Neural cell (in vitro differentiated cells): ENCODE results near the gene STIM1. TPM values are rescaled to one million over a fixed set of nuclear protein-coding genes. Genes with fewer than 3 reads are reported as not detected.

Source experiments
- H2AFZ ChIP-seq: fragments of 200-600, 300-800 bp; sonication (generic), shearing (Covaris generic); 2 replicates; pipeline ENCODE4 v1.6.0; 2014; ENCODE audit warnings: low read depth, mild to moderate bottlenecking, antibody characterized with exemption, low read length, moderate library complexity
- H3F3A ChIP-seq: fragments of 200-600 bp; shearing (Covaris generic); 2 replicates; pipeline ENCODE4 v1.6.1; 2016; ENCODE audit warnings: mild to moderate bottlenecking, moderate library complexity, mixed read lengths, antibody characterized with exemption, low read length; ENCODE audit not compliant: insufficient read depth, poor library complexity, severe bottlenecking
- H3K27ac ChIP-seq: fragments of 200-600, 300-800 bp; sonication (generic), shearing (Covaris generic); 2 replicates; pipeline ENCODE4 v1.5.1; 2014; ENCODE audit warnings: mild to moderate bottlenecking, low read length, moderate library complexity
- H3K27me3 ChIP-seq: fragments of 300-800, 200-600 bp; sonication (generic), shearing (Covaris generic); 2 replicates; pipeline ENCODE4 v1.6.0; 2014; ENCODE audit warnings: mild to moderate bottlenecking, low read depth, low read length, moderate library complexity; ENCODE audit not compliant: insufficient read depth
- H3K36me3 ChIP-seq: fragments of 300-800, 200-600 bp; sonication (generic), shearing (Covaris generic); 2 replicates; pipeline ENCODE4 v1.5.1; 2014; ENCODE audit warnings: mild to moderate bottlenecking, antibody characterized with exemption, low read length, moderate library complexity; ENCODE audit not compliant: insufficient read depth
- H3K4me2 ChIP-seq: fragments of 300-800, 200-600 bp; sonication (generic), shearing (Covaris generic); 2 replicates; pipeline ENCODE4 v1.6.0; 2014; ENCODE audit warnings: mild to moderate bottlenecking, low read length
- H3K4me3 ChIP-seq: fragments of 300-800, 200-600 bp; sonication (generic), shearing (Covaris generic); 2 replicates; pipeline ENCODE4 v1.5.1; 2014; ENCODE audit warnings: mild to moderate bottlenecking, low read length, moderate library complexity
- H3K79me2 ChIP-seq: fragments of 200-600 bp; shearing (Covaris generic); replicated peaks from 2 replicates; pipeline ENCODE4 v1.6.0; 2014; ENCODE audit warnings: mild to moderate bottlenecking, low read length, moderate library complexity; ENCODE audit not compliant: insufficient read depth
- H3K9ac ChIP-seq: fragments of 300-800, 200-600 bp; sonication (generic), shearing (Covaris generic); 2 replicates; pipeline ENCODE4 v1.6.1; 2016; ENCODE audit warnings: mild to moderate bottlenecking, low read length, mixed read lengths
- H3K9me2 ChIP-seq: fragments of 200-600 bp; shearing (Covaris generic); 2 replicates; pipeline ENCODE4 v1.6.1; 2016; ENCODE audit warnings: mild to moderate bottlenecking, low read length, mixed read lengths; ENCODE audit not compliant: insufficient read depth
- H3K9me3 ChIP-seq: fragments of 200-600, 300-800 bp; sonication (generic), shearing (Covaris generic); 2 replicates; pipeline ENCODE4 v1.6.1; 2016; ENCODE audit warnings: mild to moderate bottlenecking, mixed run types, low read length, moderate library complexity, mixed read lengths
- H4K20me1 ChIP-seq: fragments of 200-600 bp; shearing (Covaris generic); 2 replicates; pipeline ENCODE4 v1.6.1; 2016; ENCODE audit warnings: mild to moderate bottlenecking, mixed run types; ENCODE audit not compliant: insufficient read depth
- EP300 ChIP-seq: fragments of 450-650 bp; conservative IDR thresholded peaks from 2 replicates; pipeline ENCODE4 v1.6.1; 2014; ENCODE audit warnings: antibody characterized with exemption, mild to moderate bottlenecking, moderate library complexity; ENCODE audit not compliant: poor library complexity, severe bottlenecking
- EZH2 ChIP-seq: fragments of 200-600, 300-800 bp; shearing (Covaris generic), sonication (generic); IDR thresholded peaks from 2 replicates; pipeline ENCODE4 v1.6.1; 2014; ENCODE audit warnings: antibody characterized with exemption, low read length, borderline replicate concordance, mild to moderate bottlenecking; ENCODE audit not compliant: insufficient read depth, poor library complexity, severe bottlenecking
- MXI1 ChIP-seq: fragments of 450-650 bp; conservative IDR thresholded peaks from 2 replicates; pipeline ENCODE4 v1.6.1; 2014; ENCODE audit warnings: antibody characterized with exemption, mild to moderate bottlenecking; ENCODE audit not compliant: poor library complexity, severe bottlenecking
- POLR2AphosphoS5 ChIP-seq: IDR thresholded peaks from 2 replicates; pipeline ENCODE4 v1.6.1; 2012
- RAD21 ChIP-seq: fragments of 450-650 bp; conservative IDR thresholded peaks from 2 replicates; pipeline ENCODE4 v1.6.1; 2014; ENCODE audit warnings: antibody characterized with exemption, mild to moderate bottlenecking, moderate library complexity
- REST ChIP-seq: IDR thresholded peaks from 2 replicates; pipeline ENCODE4 v1.6.1; 2012; ENCODE audit warnings: borderline replicate concordance
- SMC3 ChIP-seq: fragments of 450-650 bp; conservative IDR thresholded peaks from 2 replicates; pipeline ENCODE4 v1.6.1; 2014; ENCODE audit warnings: antibody characterized with exemption, mild to moderate bottlenecking, moderate library complexity; ENCODE audit not compliant: poor library complexity
- TAF1 ChIP-seq: IDR thresholded peaks from 2 replicates; pipeline ENCODE4 v1.6.1; 2012; ENCODE audit warnings: low read depth
- polyA plus RNA-seq: library from polyadenylated mRNA; depleted of rRNA; stranded (reverse); fragments of >200 nt; gene quantifications from 2 replicates; pipeline ENCODE4 v1.2.3, GENCODE V29; 2014
- TF ChIP-seq, protein P1 (sequence below): fragments of 450-650 bp; IDR thresholded peaks from 2 replicates; pipeline ENCODE4 v1.5.1; 2014; ENCODE audit warnings: antibody characterized with exemption, mild to moderate bottlenecking, moderate library complexity; ENCODE audit not compliant: poor library complexity, severe bottlenecking

Gene STIM1
- polyA plus RNA-seq, 1 donor from 2014 or later = 14.5 TPM

GRCh38 chr11:3970108-3970507, 114.6 kb downstream of the STIM1 start:
- H3K79me2 ChIP-seq = no peaks in the 10 kb centered on the region
- no peak overlapping the region for H3K9ac ChIP-seq
- no peak for TF ChIP-seq EZH2
- TF ChIP-seq RAD21 = no peak
- no peak for TF ChIP-seq POLR2AphosphoS5
- no peak for TF ChIP-seq MXI1
- TF ChIP-seq, protein P1, sequence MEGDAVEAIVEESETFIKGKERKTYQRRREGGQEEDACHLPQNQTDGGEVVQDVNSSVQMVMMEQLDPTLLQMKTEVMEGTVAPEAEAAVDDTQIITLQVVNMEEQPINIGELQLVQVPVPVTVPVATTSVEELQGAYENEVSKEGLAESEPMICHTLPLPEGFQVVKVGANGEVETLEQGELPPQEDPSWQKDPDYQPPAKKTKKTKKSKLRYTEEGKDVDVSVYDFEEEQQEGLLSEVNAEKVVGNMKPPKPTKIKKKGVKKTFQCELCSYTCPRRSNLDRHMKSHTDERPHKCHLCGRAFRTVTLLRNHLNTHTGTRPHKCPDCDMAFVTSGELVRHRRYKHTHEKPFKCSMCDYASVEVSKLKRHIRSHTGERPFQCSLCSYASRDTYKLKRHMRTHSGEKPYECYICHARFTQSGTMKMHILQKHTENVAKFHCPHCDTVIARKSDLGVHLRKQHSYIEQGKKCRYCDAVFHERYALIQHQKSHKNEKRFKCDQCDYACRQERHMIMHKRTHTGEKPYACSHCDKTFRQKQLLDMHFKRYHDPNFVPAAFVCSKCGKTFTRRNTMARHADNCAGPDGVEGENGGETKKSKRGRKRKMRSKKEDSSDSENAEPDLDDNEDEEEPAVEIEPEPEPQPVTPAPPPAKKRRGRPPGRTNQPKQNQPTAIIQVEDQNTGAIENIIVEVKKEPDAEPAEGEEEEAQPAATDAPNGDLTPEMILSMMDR = no peak
- no peak for TF ChIP-seq SMC3
- no peak for TF ChIP-seq REST
- TF ChIP-seq TAF1 = no peak
- no peak for TF ChIP-seq EP300
- H3K4me2 ChIP-seq = no peak overlapping the region
- H3K36me3 ChIP-seq = no peaks in the 10 kb centered on the region
- H3K9me3 ChIP-seq = no peaks in the 10 kb centered on the region
- H3K9me2 ChIP-seq = no peaks in the 10 kb centered on the region
- no peak overlapping the region for H3K27ac ChIP-seq
- no peaks in the 10 kb centered on the region for H3K27me3 ChIP-seq
- H2AFZ ChIP-seq = no peak overlapping the region
- no peaks in the 10 kb centered on the region for H4K20me1 ChIP-seq
- H3K4me3 ChIP-seq = no peak overlapping the region
- H3F3A ChIP-seq = no peaks in the 10 kb centered on the region

GRCh38 chr11:3971756-3972404, 116.4 kb downstream of the STIM1 start:
- Histone ChIP-seq H3K4me2 (no peak overlapping the region), H3K27me3 (no peaks in the 10 kb centered on the region), H3K79me2 (no peaks in the 10 kb centered on the region), H3K9me2 (no peaks in the 10 kb centered on the region), H3K27ac (no peak overlapping the region), H3F3A (no peaks in the 10 kb centered on the region), H3K9me3 (no peaks in the 10 kb centered on the region), H3K36me3 (no peaks in the 10 kb centered on the region), H3K9ac (no peak overlapping the region), H4K20me1 (no peaks in the 10 kb centered on the region), H3K4me3 (no peak overlapping the region), H2AFZ (no peak overlapping the region)
- TF ChIP-seq REST (no peak), EZH2 (no peak), POLR2AphosphoS5 (no peak), TAF1 (no peak), EP300 (no peak), MXI1 (no peak), SMC3 (no peak), RAD21 (no peak)
- TF ChIP-seq, protein P1 = no peak
